ENCODE data around the gene RALGAPB. TPM values are rescaled to one million over a fixed set of nuclear protein-coding genes. Genes with fewer than 3 reads are reported as not detected.
"Not testable (repeated sequence)": the region's sequence is repeated elsewhere in the genome, so short reads cannot be mapped to it uniquely, and the experiment has no call there.

RALGAPB gene
- total and polyA plus RNA-seq, 3 donors from 2014 or later = 49.9 to 64.7 (median 52.6) TPM

GRCh38 chr20:38427655-38428023 is 45.0 kb upstream of the RALGAPB start:
- H3K4me3 ChIP-seq = no peak overlapping the region
- 90 to 92% methylated on average over 5 of the region's 5 CpGs for WGBS, 2 donors
- intact Hi-C loops (cut with DNase I; ENCODE audit: low total_unique reads) = no loop called here
- DNase-seq = no peak
- H3K9me3 ChIP-seq = no peaks in the 10 kb centered on the region
- no peaks in the 10 kb centered on the region for H3K4me1 ChIP-seq
- H3K27ac ChIP-seq = no peak overlapping the region
- TF ChIP-seq POLR2A (IDR thresholded peaks at IDR 0.05) (no peak), CTCF (IDR thresholded peaks at IDR 0.05) (no peak)
- no peaks in the 10 kb centered on the region for H3K27me3 ChIP-seq
- no peaks in the 10 kb centered on the region for H3K36me3 ChIP-seq (ENCODE audit: low read depth, missing control alignments)

DNA sequence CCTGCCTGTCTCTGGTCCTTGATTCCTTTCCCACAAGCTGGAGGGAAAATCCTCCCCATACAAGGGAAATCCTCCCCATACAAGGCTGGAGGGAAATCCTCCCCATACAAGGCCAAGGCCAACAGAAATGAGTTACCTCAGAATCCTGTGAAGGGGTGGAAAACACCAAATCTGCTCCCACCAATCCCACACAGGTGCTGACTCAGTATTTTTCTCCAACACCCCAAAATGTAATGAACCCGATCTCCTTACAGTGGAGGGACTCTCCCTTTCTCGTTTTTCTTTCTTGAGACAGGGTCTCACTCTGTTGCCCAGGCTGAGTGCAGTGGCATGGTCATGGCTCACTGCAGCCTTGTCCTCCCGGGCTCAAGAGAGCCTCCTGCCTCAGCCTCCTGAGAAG is 43.8 kb upstream of the RALGAPB start:
- 87 to 94% methylated on average over 3 of the region's 3 CpGs for WGBS, 2 donors
- no peaks in the 10 kb centered on the region for H3K27me3 ChIP-seq
- TF ChIP-seq CTCF (IDR thresholded peaks at IDR 0.05) (no peak), POLR2A (IDR thresholded peaks at IDR 0.05) (no peak)
- no peaks in the 10 kb centered on the region for H3K9me3 ChIP-seq
- no peak overlapping the region for H3K4me3 ChIP-seq
- DNase-seq = no peak
- H3K27ac ChIP-seq = no peak overlapping the region
- H3K36me3 ChIP-seq (ENCODE audit: low read depth, missing control alignments) = no peaks in the 10 kb centered on the region
- H3K4me1 ChIP-seq = peaks cover 6% of the 10 kb centered on the region
- intact Hi-C loops (cut with DNase I; ENCODE audit: low total_unique reads) = no loop called here

DNA sequence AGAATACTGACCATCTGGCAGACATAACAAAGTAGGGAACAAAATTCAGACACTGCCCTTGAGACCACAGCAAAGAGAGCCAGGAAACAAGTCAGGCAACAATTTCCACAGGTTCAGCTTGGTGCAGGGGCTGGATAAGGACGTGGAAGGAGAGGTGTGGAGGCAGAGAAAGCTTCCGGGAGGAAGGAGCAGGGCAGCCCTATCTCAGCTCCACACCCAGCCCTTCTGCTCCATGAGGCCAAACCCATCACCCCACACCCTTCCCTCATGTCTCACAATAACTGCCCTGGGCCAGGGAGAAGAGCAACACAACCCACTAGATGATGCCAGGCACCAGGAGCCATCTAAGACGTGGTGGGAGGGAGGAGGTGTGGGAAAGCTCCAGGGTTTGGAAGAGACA is 43.3 kb upstream of the RALGAPB start:
- Histone ChIP-seq H3K27me3 (no peaks in the 10 kb centered on the region), H3K4me3 (no peak overlapping the region), H3K4me1 (peaks cover 11% of the 10 kb centered on the region), H3K36me3 (ENCODE audit: low read depth, missing control alignments) (no peaks in the 10 kb centered on the region), H3K9me3 (no peaks in the 10 kb centered on the region), H3K27ac (no peak overlapping the region)
- TF ChIP-seq CTCF (IDR thresholded peaks at IDR 0.05) = no peak
- no peak for TF ChIP-seq POLR2A (IDR thresholded peaks at IDR 0.05)
- WGBS, 2 donors = 86 to 91% methylated on average over 3 of the region's 3 CpGs
- intact Hi-C loops (cut with DNase I; ENCODE audit: low total_unique reads) = no loop called here
- DNase-seq = no peak

- no peak overlapping the region for H3K27ac ChIP-seq
- TF ChIP-seq CTCF (IDR thresholded peaks at IDR 0.05) = no peak
- no peak for TF ChIP-seq POLR2A (IDR thresholded peaks at IDR 0.05)
- no peaks in the 10 kb centered on the region for H3K9me3 ChIP-seq
- peaks cover 14% of the 10 kb centered on the region for H3K4me1 ChIP-seq
- DNase-seq = no peak
- no peaks in the 10 kb centered on the region for H3K36me3 ChIP-seq (ENCODE audit: low read depth, missing control alignments)
- 76 to 91% methylated on average over 5 to 8 of the region's 8 CpGs for WGBS, 2 donors
- H3K27me3 ChIP-seq = no peaks in the 10 kb centered on the region
- intact Hi-C loops (cut with DNase I; ENCODE audit: low total_unique reads) = no loop called here
- H3K4me3 ChIP-seq = no peak overlapping the region
Measured at GRCh38 chr20:38430679-38431325, 41.8 kb upstream of the RALGAPB start.

- H3K9me3 ChIP-seq = no peaks in the 10 kb centered on the region
- H3K4me3 ChIP-seq = no peak overlapping the region
- TF ChIP-seq POLR2A (IDR thresholded peaks at IDR 0.05) = no peak
- TF ChIP-seq CTCF (IDR thresholded peaks at IDR 0.05) = no peak
- no peaks in the 10 kb centered on the region for H3K36me3 ChIP-seq (ENCODE audit: low read depth, missing control alignments)
- no peak overlapping the region for H3K27ac ChIP-seq
- intact Hi-C loops (cut with DNase I; ENCODE audit: low total_unique reads) = no loop called here
- H3K4me1 ChIP-seq = peaks cover 14% of the 10 kb centered on the region
- no peak for DNase-seq
- no peaks in the 10 kb centered on the region for H3K27me3 ChIP-seq
- 93 to 95% methylated on average over 6 of the region's 6 CpGs for WGBS, 2 donors
Measured at GRCh38 chr20:38432292-38432691, 40.4 kb upstream of the RALGAPB start.

GRCh38 chr20:38432870-38433269 is 39.8 kb upstream of the RALGAPB start:
- H3K4me3 ChIP-seq; intact Hi-C loops (cut with DNase I; ENCODE audit: low total_unique reads); H3K9me3 ChIP-seq; H3K36me3 ChIP-seq (ENCODE audit: low read depth, missing control alignments); DNase-seq; H3K27ac ChIP-seq; H3K27me3 ChIP-seq: not testable (repeated sequence)
- 95 to 97% methylated on average over 5 of the region's 5 CpGs for WGBS, 2 donors
- peaks cover 14% of the 10 kb centered on the region for H3K4me1 ChIP-seq

All from testis (tissue), 3 donors.